CD4-positive, alpha-beta T cell treated with Interleukin-4 for 4 hours (primary cell): ENCODE data around the gene MYO5C.
"Not testable (repeated sequence)": the region's sequence is repeated elsewhere in the genome, so short reads cannot be mapped to it uniquely, and the experiment has no call there.

Experiments
- DNase-seq: peaks from one replicate; pipeline ENCODE4 v3.0.0-alpha.2; 2020

Gene MYO5C

DNA sequence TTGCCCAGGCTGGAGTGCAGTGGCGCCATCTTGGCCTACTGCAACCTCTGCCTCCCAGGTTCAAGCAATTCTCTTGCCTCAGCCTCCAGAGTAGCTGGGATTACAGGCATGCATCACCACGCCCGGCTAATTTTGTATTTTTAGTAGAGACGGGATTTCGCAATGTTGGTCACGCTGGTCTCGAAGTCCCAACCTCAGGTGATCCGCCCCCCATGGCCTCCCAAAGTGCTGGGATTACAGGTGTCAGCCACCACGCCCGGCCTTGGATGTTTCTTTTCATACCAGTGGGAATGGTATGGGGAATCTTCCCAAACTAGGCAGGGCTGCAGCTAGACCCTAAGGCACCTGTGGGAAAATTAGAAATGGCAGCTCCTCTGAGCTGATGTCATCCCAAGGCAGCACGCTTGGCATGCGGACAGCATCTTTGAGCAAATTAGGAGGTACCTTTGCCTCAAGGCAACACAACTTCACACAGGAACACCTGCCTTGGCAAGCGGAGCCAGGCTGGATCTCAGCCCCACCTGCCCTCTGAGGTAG lies 56.5 kb downstream of the MYO5C start:
- DNase-seq: not testable (repeated sequence)

DNA sequence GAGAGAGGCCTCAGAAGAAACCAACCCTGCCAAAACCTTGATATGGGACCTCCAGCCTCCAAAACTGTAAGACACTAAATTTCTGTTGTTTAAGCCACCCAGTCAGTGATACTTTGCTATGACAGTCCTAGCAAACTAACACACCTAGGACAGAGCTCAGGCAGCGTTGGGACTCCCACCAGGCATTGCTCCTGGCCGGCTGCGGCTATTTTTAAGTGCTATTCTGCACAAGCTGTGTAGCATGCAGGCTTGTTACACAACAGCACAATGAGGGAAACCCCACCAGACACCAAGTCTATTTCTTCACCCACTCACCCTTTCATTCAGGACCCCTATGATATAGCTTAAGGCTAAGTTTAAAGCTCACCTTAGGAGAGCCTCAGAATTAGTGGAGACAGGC lies 57.5 kb downstream of the MYO5C start:
- no peak for DNase-seq

GRCh38 chr15:52236013-52236412 lies 59.6 kb downstream of the MYO5C start:
- no peak for DNase-seq

GRCh38 chr15:52234596-52235541 lies 60.7 kb downstream of the MYO5C start:
- peak; percentile 14 for DNase-seq

GRCh38 chr15:52233405-52233804 lies 62.2 kb downstream of the MYO5C start:
- no peak for DNase-seq

DNA sequence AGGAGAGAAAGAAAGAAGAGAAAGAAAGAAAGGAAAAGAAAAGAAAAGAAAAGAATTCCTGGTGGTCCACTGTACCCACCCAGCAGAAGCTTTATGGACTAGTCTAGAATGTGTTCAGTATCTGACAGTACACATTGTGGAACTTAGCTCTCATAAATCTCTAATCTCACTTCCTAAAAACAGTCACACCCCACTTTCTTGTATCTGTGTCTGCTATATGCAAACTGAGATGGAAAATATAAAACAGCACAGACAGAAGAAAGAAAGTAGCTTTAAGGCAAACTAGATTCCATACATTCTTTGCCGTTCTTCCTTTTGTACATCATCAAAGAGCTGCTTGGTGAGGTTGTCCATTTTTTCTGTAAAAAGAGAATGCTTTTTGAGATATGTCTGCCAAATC lies 63.3 kb downstream of the MYO5C start:
- no peak for DNase-seq

- DNase-seq: no peak
Measured at GRCh38 chr15:52230073-52230472, 65.5 kb downstream of the MYO5C start.

DNA sequence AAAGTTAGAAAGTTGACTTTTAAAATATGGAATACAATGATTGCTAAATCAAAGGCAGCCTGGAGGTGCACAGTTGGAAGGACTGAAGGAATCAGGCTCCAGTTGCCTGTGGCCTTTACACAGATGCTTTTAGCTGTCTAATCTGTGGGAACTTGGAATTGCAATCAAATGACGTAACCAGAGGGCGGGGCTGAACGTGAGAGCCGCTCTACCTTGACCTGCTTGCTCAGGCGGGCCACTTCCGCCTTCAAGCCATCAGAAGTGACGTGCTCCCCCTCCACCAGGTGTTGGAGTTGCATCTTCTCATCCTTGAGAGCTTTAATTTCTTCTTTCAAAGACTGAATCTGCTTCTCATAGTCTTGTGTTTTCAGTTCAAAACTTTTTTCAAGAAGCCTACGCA lies 66.7 kb downstream of the MYO5C start:
- no peak for DNase-seq

- peak; percentile 82 for DNase-seq
Measured at GRCh38 chr15:52227456-52227855, 68.1 kb downstream of the MYO5C start.

DNA sequence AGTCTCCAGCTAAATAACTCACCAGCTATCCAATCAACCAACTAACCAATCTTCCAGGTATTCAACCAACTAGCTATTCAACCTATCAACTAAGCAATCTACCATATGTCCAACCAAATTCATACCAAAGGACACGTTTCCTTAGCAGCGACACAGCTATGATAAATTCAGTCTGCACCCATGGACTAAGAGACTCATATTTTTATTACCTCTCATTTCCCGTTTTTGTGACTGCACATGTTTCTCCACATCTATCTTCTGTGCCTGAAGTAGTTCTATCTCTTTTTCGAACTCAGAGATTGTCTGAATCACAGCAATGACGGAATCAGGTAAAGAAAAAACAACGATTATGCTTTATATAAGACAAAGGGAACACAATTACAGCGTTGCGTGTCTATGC lies 70.4 kb downstream of the MYO5C start:
- no peak for DNase-seq

GRCh38 chr15:52224211-52224610 lies 71.4 kb downstream of the MYO5C start:
- DNase-seq: no peak

- DNase-seq: peak; percentile 12
Measured at GRCh38 chr15:52221730-52222129, 73.9 kb downstream of the MYO5C start.

GRCh38 chr15:52220937-52221660 lies 74.5 kb downstream of the MYO5C start:
- DNase-seq: peak; percentile 20

- no peak for DNase-seq
Measured at GRCh38 chr15:52220251-52220650, 75.4 kb downstream of the MYO5C start.

DNA sequence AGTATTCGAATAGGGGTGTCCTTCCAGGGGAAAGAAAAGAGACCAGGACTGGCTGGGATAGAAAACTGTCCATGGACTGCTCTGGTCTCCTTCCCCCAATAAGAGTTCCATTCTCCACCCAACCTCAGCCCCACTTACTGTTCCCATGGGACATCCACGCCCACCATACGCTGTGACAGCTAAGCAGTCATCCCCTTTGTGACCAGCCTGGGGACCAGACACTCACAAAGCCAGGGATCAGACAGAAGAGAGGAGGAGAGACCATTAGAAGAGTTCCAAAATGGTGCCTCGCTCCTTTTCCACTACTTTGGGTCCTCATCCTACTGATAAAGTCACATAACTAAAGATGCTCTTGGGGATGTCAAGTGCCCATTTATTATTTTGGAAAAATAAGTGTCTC lies 76.8 kb downstream of the MYO5C start:
- DNase-seq: no peak

- no peak for DNase-seq
Measured at GRCh38 chr15:52218371-52218770, 77.2 kb downstream of the MYO5C start.

GRCh38 chr15:52217186-52217585 lies 78.4 kb downstream of the MYO5C start:
- DNase-seq: no peak

DNA sequence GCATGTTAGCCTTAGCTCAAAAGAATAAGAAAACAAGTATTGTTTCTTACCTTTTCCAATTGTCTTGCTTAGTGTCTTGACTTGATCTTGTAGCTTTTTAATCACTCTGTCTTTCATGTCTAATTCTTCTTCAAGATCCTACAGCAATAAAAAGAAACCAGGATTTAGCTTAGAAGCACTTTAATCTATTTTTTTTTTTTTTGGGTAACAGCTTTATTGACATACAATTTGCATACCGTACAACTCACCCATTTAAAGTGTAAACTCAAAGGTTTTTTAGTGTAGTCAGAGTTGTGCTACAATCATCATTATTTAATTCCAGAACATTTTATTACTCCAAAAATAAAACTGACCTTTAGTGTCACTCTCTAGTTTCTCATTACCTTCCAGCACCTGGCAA lies 81.1 kb downstream of the MYO5C start:
- no peak for DNase-seq

GRCh38 chr15:52213206-52213605 lies 82.4 kb downstream of the MYO5C start:
- no peak for DNase-seq

- DNase-seq: peak; percentile 70
Measured at GRCh38 chr15:52208306-52208946, 87.2 kb downstream of the MYO5C start.

- DNase-seq: no peak
Measured at GRCh38 chr15:52207191-52207590, 88.4 kb downstream of the MYO5C start.

DNA sequence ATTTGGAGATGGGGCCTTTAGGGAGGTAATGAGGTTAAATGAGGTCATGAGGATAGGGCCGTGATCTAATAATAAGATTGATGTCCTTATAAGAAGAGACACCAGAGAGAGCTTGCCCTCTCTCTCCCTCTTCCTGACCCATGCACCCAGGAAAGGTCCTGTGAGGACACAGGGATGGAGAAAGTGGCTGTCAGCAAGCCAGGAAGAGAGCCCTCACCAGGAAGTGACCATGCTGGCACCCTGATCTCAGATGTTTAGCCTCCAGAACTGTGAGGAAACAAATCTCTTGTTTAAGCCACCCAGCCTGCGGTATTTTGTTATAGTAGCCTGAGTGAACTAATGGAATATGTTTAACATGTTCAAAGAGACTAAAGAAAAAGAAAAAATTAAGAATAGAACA lies 89.2 kb downstream of the MYO5C start:
- no peak for DNase-seq

DNA sequence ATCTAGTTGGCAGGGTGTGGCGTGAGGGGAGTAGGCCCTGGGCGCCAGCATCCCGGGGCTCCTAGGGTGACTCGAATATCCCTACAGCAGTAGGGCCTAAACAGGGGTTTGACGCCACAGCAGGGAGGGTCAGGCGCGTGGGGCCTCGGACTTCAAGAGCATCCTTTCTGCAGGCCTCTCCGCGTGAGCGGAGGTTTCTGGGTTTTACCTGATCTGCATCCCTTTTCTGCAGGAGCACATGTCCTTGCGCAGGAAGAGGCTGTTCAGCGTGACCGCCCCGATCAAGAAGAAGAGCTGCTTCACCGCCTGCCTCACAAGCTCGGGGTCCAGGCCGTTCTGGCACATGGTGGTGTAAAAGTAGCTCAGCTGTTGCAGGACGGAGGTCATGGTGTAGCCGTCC lies 90.9 kb downstream of the MYO5C start:
- no peak for DNase-seq
